NCI-H446 (cell line): ENCODE measurements around the gene MAN1C1.
A peak's percentile ranks its signal among the peaks of the same experiment; 100 is the strongest.

ENCODE experiments used
- DNase-seq, 2 experiments: peaks; one replicate each; lab custom pipeline; 2025; lab: John Stamatoyannopoulos, UW

MAN1C1 gene

GRCh38 chr1:25614501-25615171, 2.0 kb upstream of the MAN1C1 start:
- DNase-seq: no peak

- DNase-seq: no peak
Observed at GRCh38 chr1:25615172-25615541, 1.4 kb upstream of the MAN1C1 start.

- no peak for DNase-seq
Observed at GRCh38 chr1:25615563-25616094, 962 bp upstream of the MAN1C1 start.

- DNase-seq: no peak
Observed at GRCh38 chr1:25616987-25617624, 515 bp downstream of the MAN1C1 start.

GRCh38 chr1:25617625-25618432, 1.2 kb downstream of the MAN1C1 start:
- DNase-seq: no peak

- DNase-seq: no peak
Observed at GRCh38 chr1:25618433-25618808, 1.8 kb downstream of the MAN1C1 start.

GRCh38 chr1:25619101-25619890, 2.7 kb downstream of the MAN1C1 start:
- DNase-seq: peak; percentile 59 to 76

- no peak for DNase-seq
Observed at GRCh38 chr1:25620211-25620610, 3.6 kb downstream of the MAN1C1 start.

- DNase-seq: no peak
Observed at GRCh38 chr1:25620701-25621350, 4.2 kb downstream of the MAN1C1 start.

- no peak for DNase-seq
Observed at GRCh38 chr1:25621876-25622275, 5.3 kb downstream of the MAN1C1 start.

GRCh38 chr1:25622531-25622930, 5.9 kb downstream of the MAN1C1 start:
- DNase-seq: no peak

GRCh38 chr1:25623007-25623406, 6.4 kb downstream of the MAN1C1 start:
- DNase-seq: no peak

- DNase-seq: no peak
Observed at GRCh38 chr1:25623731-25624130, 7.1 kb downstream of the MAN1C1 start.

GRCh38 chr1:25624156-25624555, 7.6 kb downstream of the MAN1C1 start:
- no peak for DNase-seq

- no peak for DNase-seq
Observed at GRCh38 chr1:25624604-25625003, 8.0 kb downstream of the MAN1C1 start.

- DNase-seq: no peak
Observed at GRCh38 chr1:25626018-25626417, 9.4 kb downstream of the MAN1C1 start.

- no peak for DNase-seq
Observed at GRCh38 chr1:25628741-25629421, 12.3 kb downstream of the MAN1C1 start.

GRCh38 chr1:25629836-25630235, 13.2 kb downstream of the MAN1C1 start:
- no peak for DNase-seq

- DNase-seq: no peak
Observed at GRCh38 chr1:25631750-25632485, 15.3 kb downstream of the MAN1C1 start.

- no peak for DNase-seq
Observed at GRCh38 chr1:25634066-25634465, 17.5 kb downstream of the MAN1C1 start.
